Panc1 (cell line): ENCODE data around the gene GPR55. TPM values are rescaled to one million over a fixed set of nuclear protein-coding genes. Genes with fewer than 3 reads are reported as not detected.

Source experiments
- ATAC-seq: fragments of 200-7000 bp; cut with Tn5 transposase; 2 replicates; pipeline ENCODE4 v1.9.1; 2020; ENCODE audit warnings: mild to moderate bottlenecking, moderate library complexity
- BruUV-seq: library from RNA; stranded (reverse); fragments of 400-500 nt; replicated peaks from 2 replicates; lab custom pipeline; 2021; lab: Mats Ljungman, UMichigan
- CTCF ChIA-PET: fragments of 300-600 bp; sonication (Branson Sonifier 250); formaldehyde crosslinking; loops from one replicate; lab custom pipeline; 2022; ENCODE audit warnings: antibody characterized with exemption; lab: Charles Lee
- POLR2A ChIA-PET: fragments of 300-600 bp; sonication (Branson Sonifier 250); formaldehyde crosslinking; loops from one replicate; lab custom pipeline; 2022; ENCODE audit warnings: antibody characterized with exemption; lab: Charles Lee
- DNase-seq: peaks from one replicate; pipeline ENCODE4 v3.0.0-alpha.2; 2010; ENCODE audit warnings: low read depth, low spot score
- H3K27ac ChIP-seq: 2 replicates; pipeline ENCODE4 v1.5.1; 2011; ENCODE audit warnings: mild to moderate bottlenecking, low read length, inconsistent platforms
- H3K27me3 ChIP-seq: fragments of 200-500 bp; sonication (Bioruptor generic); 2 replicates; pipeline ENCODE4 v1.6.0; 2014; ENCODE audit warnings: low read length, inconsistent platforms; ENCODE audit not compliant: control insufficient read depth, insufficient read depth
- H3K36me3 ChIP-seq: fragments of 200-500 bp; sonication (Bioruptor generic); 2 replicates; pipeline ENCODE4 v1.5.1; 2014; ENCODE audit warnings: inconsistent platforms, mild to moderate bottlenecking, low read length, moderate library complexity; ENCODE audit not compliant: control insufficient read depth, insufficient read depth
- H3K4me1 ChIP-seq: 2 replicates; pipeline ENCODE4 v1.5.1; 2011; ENCODE audit warnings: inconsistent platforms, mild to moderate bottlenecking, low read length, moderate library complexity; ENCODE audit not compliant: control insufficient read depth, insufficient read depth
- H3K4me3 ChIP-seq, 2 experiments: 2 replicates each; pipeline ENCODE4 v1.5.1; 2011 to 2012; ENCODE audit warnings: low read depth in 2 of 2, low read length in 2 of 2, mild to moderate bottlenecking in 2 of 2, inconsistent platforms in 1 of 2, moderate library complexity in 1 of 2
- H3K9me3 ChIP-seq: fragments of 200-500 bp; sonication (Bioruptor generic); 2 replicates; pipeline ENCODE4 v1.5.1; 2014; ENCODE audit warnings: low read depth, mild to moderate bottlenecking, inconsistent platforms, low read length, moderate library complexity; ENCODE audit not compliant: control insufficient read depth, insufficient read depth
- POLR2AphosphoS5 ChIP-seq: IDR thresholded peaks from 2 replicates; pipeline ENCODE4 v1.6.1; 2012; ENCODE audit warnings: mild to moderate bottlenecking, low read depth, low read length, moderate library complexity
- SIN3A ChIP-seq: IDR thresholded peaks from 2 replicates; pipeline ENCODE4 v1.6.1; 2012; ENCODE audit warnings: low read depth, mild to moderate bottlenecking, low read length, moderate library complexity, borderline replicate concordance; ENCODE audit not compliant: insufficient read depth
- TCF7L2 ChIP-seq: IDR thresholded peaks from 2 replicates; pipeline ENCODE4 v1.6.1; 2011; ENCODE audit warnings: mild to moderate bottlenecking, low read depth, low read length, inconsistent platforms
- in situ Hi-C: cut with HindIII; loops from 2 replicates; pipeline ENCODE4 v1.10.0; 2016; ENCODE audit warnings: low sequenced_read_pairs, low pct_unique_long_range_greater_than_20kb
- intact Hi-C: fragments of 100-400 bp; cut with micrococcal nuclease; formaldehyde crosslinking; loops from one replicate; pipeline ENCODE4 v1.10.0; 2022; ENCODE audit not compliant: unreplicated experiment
- total RNA-seq: library from RNA; stranded (reverse); gene quantifications from one replicate; pipeline ENCODE4 v1.2.1, GENCODE V29; 2021; ENCODE audit not compliant: unreplicated experiment
- TF ChIP-seq, protein P1 (sequence below), 2 experiments: IDR thresholded peaks; 2 replicates each; pipeline ENCODE4 v1.6.1; 2011 to 2012; ENCODE audit warnings: low read depth in 2 of 2, control low read depth in 1 of 2, low read length in 1 of 2, mild to moderate bottlenecking in 1 of 2, moderate library complexity in 1 of 2; ENCODE audit not compliant: insufficient read depth in 1 of 2
- TF ChIP-seq, protein P2 (sequence below): fragments of 450-650 bp; IDR thresholded peaks from 2 replicates; pipeline ENCODE4 v1.5.1; 2017; ENCODE audit warnings: mild to moderate bottlenecking

GPR55 gene
- total RNA-seq, 1 experiment from 2014 or later, result 0.08 TPM

DNA sequence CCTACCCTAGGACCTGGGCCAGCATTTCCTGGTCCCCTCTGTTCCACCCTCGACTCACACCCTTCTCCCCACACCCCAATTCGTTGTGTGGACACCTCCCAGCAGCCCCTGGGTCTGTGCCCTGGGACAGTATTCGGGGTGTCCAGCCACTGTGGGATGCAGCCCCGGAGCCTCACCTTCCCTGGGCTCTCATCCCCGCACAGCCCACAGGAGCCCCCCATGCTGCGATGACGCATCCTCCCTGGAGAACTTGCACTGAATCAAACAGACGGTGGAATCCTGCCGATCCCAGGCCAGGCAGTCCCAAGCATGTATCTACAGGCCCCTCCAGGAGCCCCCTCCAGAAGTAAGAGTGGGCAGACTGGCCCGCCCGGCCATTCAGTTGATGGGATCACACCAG, 50.6 kb downstream of the GPR55 start:
- Histone ChIP-seq H3K4me1 (peaks cover 26% of the 10 kb centered on the region), H3K36me3 (no peaks in the 10 kb centered on the region), H3K9me3 (no peaks in the 10 kb centered on the region), H3K4me3 (no peak overlapping the region), H3K27ac (no peak overlapping the region), H3K27me3 (no peaks in the 10 kb centered on the region)
- no TSS peak for BruUV-seq
- ATAC-seq (no peak), DNase-seq (no peak)
- CTCF ChIA-PET, result no interaction called here
- no peak for TF ChIP-seq SIN3A
- no peak for TF ChIP-seq TCF7L2
- TF ChIP-seq, protein P1, sequence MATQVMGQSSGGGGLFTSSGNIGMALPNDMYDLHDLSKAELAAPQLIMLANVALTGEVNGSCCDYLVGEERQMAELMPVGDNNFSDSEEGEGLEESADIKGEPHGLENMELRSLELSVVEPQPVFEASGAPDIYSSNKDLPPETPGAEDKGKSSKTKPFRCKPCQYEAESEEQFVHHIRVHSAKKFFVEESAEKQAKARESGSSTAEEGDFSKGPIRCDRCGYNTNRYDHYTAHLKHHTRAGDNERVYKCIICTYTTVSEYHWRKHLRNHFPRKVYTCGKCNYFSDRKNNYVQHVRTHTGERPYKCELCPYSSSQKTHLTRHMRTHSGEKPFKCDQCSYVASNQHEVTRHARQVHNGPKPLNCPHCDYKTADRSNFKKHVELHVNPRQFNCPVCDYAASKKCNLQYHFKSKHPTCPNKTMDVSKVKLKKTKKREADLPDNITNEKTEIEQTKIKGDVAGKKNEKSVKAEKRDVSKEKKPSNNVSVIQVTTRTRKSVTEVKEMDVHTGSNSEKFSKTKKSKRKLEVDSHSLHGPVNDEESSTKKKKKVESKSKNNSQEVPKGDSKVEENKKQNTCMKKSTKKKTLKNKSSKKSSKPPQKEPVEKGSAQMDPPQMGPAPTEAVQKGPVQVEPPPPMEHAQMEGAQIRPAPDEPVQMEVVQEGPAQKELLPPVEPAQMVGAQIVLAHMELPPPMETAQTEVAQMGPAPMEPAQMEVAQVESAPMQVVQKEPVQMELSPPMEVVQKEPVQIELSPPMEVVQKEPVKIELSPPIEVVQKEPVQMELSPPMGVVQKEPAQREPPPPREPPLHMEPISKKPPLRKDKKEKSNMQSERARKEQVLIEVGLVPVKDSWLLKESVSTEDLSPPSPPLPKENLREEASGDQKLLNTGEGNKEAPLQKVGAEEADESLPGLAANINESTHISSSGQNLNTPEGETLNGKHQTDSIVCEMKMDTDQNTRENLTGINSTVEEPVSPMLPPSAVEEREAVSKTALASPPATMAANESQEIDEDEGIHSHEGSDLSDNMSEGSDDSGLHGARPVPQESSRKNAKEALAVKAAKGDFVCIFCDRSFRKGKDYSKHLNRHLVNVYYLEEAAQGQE (IDR thresholded peaks at IDR 0.05; ENCODE audit: insufficient read depth in 1 of 2, low read depth in 2 of 2, low read length in 1 of 2), result no peak
- TF ChIP-seq POLR2AphosphoS5, result no peak
- TF ChIP-seq, protein P2, sequence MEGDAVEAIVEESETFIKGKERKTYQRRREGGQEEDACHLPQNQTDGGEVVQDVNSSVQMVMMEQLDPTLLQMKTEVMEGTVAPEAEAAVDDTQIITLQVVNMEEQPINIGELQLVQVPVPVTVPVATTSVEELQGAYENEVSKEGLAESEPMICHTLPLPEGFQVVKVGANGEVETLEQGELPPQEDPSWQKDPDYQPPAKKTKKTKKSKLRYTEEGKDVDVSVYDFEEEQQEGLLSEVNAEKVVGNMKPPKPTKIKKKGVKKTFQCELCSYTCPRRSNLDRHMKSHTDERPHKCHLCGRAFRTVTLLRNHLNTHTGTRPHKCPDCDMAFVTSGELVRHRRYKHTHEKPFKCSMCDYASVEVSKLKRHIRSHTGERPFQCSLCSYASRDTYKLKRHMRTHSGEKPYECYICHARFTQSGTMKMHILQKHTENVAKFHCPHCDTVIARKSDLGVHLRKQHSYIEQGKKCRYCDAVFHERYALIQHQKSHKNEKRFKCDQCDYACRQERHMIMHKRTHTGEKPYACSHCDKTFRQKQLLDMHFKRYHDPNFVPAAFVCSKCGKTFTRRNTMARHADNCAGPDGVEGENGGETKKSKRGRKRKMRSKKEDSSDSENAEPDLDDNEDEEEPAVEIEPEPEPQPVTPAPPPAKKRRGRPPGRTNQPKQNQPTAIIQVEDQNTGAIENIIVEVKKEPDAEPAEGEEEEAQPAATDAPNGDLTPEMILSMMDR, result no peak
- in situ Hi-C loops (no loop called here), intact Hi-C loops (no loop called here)
- POLR2A ChIA-PET, result no interaction called here

DNA sequence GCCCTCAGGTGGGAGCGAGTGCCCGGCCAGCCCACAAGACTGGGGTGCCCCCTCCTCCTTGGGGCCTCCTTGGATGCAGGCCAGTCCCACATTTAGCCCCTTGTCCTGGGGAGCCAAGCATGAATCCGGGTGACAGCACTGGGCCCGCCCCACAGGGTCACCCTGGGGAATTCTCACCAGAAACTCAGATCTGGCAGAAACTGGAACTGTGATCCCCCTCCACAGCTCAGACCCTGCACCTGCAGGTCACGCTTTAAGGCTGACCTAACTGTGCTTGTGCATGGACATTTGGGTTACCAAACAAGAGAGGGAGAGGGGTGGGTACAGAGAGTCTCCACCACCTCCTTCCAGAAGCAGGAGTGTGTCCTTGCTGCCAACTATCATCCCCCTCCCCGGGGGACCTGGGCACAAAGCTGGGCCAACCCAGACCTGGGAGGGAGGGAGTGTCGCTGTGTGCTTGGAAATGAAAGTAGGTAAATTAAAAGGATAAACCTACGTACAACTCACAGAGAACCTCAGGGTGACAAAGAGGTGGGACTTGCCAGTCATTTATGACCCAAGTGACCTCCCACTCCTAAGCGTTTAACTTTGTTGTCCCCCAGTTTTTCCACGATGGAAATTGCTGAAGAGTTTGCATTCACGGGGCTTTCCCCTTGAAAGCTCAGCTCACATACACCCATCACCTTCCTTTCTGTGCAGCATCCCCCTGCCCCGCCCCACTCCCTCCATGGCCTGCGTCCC, 51.2 kb downstream of the GPR55 start:
- Histone ChIP-seq H3K4me3 (no peak overlapping the region), H3K27ac (no peak overlapping the region), H3K9me3 (no peaks in the 10 kb centered on the region), H3K27me3 (no peaks in the 10 kb centered on the region), H3K4me1 (peaks cover 33% of the 10 kb centered on the region), H3K36me3 (no peaks in the 10 kb centered on the region)
- ChIA-PET CTCF (no interaction called here), POLR2A (no interaction called here)
- no peak for DNase-seq
- intact Hi-C loops (no loop called here), in situ Hi-C loops (no loop called here)
- no peak for ATAC-seq
- no peak for TF ChIP-seq TCF7L2
- TF ChIP-seq, protein P2, result no peak
- TF ChIP-seq POLR2AphosphoS5, result no peak
- TF ChIP-seq, protein P1 (IDR thresholded peaks at IDR 0.05; ENCODE audit: insufficient read depth in 1 of 2, low read depth in 2 of 2, low read length in 1 of 2), result no peak
- no peak for TF ChIP-seq SIN3A
- no TSS peak for BruUV-seq
